ENCODE data around the gene CD74.

Gene CD74

GRCh38 chr5:150448334-150448733 is 35.6 kb upstream of the CD74 start:
- in situ Hi-C loops (cut with MboI; ENCODE audit: low sequenced_read_pairs, unreplicated experiment), result no loop called here
- no peak for DNase-seq (ENCODE audit: low spot score)
- TF ChIP-seq, protein P1, sequence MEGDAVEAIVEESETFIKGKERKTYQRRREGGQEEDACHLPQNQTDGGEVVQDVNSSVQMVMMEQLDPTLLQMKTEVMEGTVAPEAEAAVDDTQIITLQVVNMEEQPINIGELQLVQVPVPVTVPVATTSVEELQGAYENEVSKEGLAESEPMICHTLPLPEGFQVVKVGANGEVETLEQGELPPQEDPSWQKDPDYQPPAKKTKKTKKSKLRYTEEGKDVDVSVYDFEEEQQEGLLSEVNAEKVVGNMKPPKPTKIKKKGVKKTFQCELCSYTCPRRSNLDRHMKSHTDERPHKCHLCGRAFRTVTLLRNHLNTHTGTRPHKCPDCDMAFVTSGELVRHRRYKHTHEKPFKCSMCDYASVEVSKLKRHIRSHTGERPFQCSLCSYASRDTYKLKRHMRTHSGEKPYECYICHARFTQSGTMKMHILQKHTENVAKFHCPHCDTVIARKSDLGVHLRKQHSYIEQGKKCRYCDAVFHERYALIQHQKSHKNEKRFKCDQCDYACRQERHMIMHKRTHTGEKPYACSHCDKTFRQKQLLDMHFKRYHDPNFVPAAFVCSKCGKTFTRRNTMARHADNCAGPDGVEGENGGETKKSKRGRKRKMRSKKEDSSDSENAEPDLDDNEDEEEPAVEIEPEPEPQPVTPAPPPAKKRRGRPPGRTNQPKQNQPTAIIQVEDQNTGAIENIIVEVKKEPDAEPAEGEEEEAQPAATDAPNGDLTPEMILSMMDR (IDR thresholded peaks at IDR 0.05; ENCODE audit: borderline replicate concordance, control extremely low read depth, extremely low read depth, insufficient read depth, missing control alignments), result no peak

DNA sequence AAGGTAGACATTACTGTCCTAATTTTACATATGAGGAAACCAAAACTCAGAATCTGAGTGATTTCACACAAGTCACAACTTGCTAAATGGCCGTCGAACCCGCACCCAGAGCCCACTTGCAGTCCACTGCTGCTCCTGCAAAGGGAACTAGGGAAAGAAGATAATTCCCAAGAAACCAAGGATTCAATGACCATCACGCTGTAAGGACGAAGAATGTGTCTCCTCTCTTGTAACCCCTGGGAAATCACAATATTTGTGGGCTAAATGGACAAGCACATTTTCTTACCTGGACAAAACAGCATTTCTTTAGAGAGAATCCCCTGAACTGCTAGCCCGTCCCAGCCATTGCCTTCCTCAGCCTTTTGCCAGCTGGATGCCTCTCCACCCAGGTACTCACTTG is 34.5 kb upstream of the CD74 start:
- in situ Hi-C loops (cut with MboI; ENCODE audit: low sequenced_read_pairs, unreplicated experiment), result no loop called here
- TF ChIP-seq, protein P1 (IDR thresholded peaks at IDR 0.05; ENCODE audit: borderline replicate concordance, control extremely low read depth, extremely low read depth, insufficient read depth, missing control alignments), result no peak
- no peak for DNase-seq (ENCODE audit: low spot score)

- TF ChIP-seq, protein P1 (IDR thresholded peaks at IDR 0.05; ENCODE audit: borderline replicate concordance, control extremely low read depth, extremely low read depth, insufficient read depth, missing control alignments), result no peak
- in situ Hi-C loops (cut with MboI; ENCODE audit: low sequenced_read_pairs, unreplicated experiment), result no loop called here
- no peak for DNase-seq (ENCODE audit: low spot score)
Measured at GRCh38 chr5:150446583-150446982, 33.9 kb upstream of the CD74 start.

- DNase-seq (ENCODE audit: low spot score), result no peak
- TF ChIP-seq, protein P1 (IDR thresholded peaks at IDR 0.05; ENCODE audit: borderline replicate concordance, control extremely low read depth, extremely low read depth, insufficient read depth, missing control alignments), result no peak
- in situ Hi-C loops (cut with MboI; ENCODE audit: low sequenced_read_pairs, unreplicated experiment), result no loop called here
Measured at GRCh38 chr5:150446088-150446487, 33.4 kb upstream of the CD74 start.

GRCh38 chr5:150444770-150445169 is 32.1 kb upstream of the CD74 start:
- in situ Hi-C loops (cut with MboI; ENCODE audit: low sequenced_read_pairs, unreplicated experiment), result no loop called here
- TF ChIP-seq, protein P1 (IDR thresholded peaks at IDR 0.05; ENCODE audit: borderline replicate concordance, control extremely low read depth, extremely low read depth, insufficient read depth, missing control alignments), result no peak
- DNase-seq (ENCODE audit: low spot score), result no peak

DNA sequence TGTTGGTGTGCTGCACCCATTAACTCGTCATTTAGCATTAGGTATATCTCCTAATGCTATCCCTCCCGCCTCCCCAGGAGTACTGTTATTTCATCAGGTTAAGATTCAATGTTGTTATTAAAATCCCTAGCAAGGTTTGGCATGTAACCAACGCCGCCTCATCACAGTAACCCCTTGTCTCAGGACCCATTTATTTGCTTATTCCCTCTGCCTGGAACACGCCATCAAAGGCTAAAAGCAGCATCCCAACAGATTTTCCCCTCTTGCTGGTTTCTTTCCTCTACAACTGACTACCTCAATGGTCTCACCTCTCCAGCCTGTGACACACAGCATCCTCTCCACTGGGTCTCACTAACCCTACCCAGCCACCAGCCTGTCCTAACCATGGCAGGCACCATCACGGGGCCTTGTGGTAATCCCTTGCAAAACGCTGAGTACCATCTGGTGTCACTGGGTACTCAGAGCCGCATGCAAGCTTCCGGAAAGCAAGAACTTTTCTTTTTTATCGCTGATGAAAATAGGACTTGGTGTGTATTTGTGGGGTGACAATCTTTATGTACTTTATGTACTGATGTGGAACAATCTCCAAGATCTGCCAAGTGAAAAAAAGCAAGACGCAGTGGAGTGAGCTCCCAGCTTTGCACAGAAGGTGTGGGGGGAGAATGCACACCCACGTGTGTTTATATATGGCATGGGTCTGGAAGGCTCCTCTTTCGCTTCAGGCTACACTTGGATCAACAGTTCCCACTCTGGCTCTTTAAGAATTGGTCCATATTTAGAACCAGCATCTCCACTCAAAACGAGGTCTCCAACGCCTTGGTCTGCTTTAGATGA is 30.7 kb upstream of the CD74 start:
- in situ Hi-C loops (cut with MboI; ENCODE audit: low sequenced_read_pairs, unreplicated experiment), result no loop called here
- no peak for DNase-seq (ENCODE audit: low spot score)
- TF ChIP-seq, protein P1 (IDR thresholded peaks at IDR 0.05; ENCODE audit: borderline replicate concordance, control extremely low read depth, extremely low read depth, insufficient read depth, missing control alignments), result no peak

Data from GM13976 (cell line).